Superior temporal gyrus (tissue), 1 donor: Measurements from ENCODE around the gene TRERF1.

Experiments used
- DNase-seq: peaks from one replicate; pipeline ENCODE4 v3.0.0-alpha.2; 2016; ENCODE audit errors: extremely low spot score

The TRERF1 gene

DNA sequence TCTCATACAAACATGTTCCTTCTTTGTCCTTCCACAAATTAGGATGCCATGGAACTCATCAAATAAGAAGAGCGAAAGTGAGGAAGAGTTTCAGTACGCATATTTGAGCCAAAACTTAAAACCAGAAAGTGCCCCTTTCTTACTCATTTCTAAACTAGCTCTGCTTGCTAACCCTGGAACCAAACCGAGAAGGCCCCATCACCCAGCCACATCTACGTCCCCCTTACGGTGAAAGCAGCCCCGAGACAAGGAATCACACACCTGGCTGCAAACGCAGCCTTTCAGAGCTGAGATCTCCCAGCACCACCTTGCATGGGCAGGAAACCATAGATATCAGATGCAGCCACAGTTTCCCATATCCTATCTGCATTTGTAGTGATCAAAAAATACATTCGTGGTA is 28.5 kb downstream of the TRERF1 start:
- no peak for DNase-seq

DNA sequence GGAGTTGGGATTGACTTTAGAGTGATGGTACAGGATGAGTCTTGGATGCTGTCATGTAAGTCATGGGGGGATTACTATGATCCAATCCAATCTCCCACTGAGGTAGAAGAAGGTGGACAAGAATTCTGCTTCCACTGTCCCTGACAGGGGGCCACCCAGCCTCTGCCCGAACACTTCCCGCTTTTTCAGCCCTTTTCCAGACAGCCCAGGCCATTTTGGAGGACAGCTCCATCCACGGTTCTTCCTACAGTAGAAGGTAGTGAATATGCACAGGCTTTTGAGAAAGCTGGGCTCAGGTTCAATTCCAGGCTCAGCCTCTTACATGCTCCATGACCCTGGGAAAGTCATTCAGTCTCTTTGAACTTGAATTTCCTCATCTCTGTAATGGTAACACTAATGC is 31.0 kb downstream of the TRERF1 start:
- no peak for DNase-seq

DNA sequence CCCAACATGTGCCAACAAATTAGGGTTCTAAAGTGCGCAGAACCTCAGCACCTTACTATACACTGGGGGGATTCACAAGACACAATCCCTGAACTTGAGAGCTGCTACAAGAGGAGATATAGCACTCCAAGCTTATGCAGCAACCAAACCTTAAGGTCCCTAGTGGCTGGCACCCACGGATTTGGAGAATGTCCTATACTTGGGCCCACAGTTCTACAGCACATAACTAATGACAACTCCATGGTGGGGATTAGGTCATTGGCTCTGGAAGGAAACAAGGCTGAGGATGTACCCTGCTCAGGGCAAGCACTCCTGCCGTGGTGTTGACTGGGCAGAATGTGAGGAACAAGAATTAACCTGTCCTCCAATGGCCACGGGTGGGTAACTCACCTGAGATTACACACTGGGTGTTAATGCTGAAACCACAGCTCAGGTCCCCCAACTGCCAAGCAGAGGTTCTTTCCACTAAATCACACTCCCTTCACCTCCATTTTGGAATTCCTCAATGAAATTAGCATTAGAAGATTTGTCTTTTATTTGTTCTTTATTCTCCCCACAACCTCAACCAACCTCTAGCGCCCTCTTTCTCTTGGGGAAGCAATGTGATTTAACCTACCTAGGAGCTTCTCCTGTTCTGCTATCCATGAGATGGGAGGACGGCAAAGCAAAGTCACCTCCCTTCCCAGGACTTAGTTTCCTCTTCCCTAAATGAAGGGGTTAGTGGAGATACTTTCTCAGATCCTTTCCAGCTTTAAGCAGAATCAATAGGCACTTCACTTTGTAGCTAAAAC is 32.0 kb downstream of the TRERF1 start:
- no peak for DNase-seq

DNA sequence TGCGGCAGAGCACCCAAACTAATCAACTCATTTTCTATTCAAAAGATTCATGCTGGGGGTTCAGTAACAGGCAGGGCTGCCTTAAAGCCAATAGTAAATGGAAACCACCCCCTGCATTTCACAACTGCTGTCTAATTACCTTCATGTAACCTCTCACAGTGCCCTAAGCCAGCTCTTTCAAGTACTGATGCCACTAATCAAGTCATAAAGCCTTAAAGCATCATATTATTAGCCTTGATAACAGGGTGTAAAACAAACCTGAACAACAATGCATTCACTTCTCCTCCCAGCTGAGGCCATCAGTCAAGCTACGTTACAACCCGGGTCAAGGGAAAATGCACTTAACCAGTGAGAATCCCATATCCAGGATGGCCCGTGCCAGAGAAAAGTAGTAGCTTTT is 33.0 kb downstream of the TRERF1 start:
- DNase-seq, result no peak

DNA sequence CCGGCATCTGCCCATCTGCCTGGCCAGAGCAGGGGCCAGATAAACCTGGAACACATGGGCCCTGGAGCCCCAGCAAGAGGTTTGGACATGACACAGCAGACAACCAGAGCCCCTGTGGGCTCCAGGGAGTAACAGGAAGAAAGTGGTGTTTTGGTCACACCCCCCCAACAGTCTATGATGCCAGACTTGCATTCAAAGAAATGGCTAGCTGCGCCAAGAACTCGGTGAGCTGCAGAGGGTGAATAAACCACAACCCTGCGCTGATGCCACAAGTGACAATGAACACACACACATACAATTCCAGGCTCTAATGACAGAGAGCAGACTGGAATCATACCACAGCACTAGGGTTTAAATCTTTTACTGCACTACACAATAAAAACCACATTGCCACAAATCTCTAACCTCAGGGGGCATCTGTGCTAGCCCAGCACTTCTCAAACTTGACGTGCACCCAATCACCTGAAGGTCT is 34.0 kb downstream of the TRERF1 start:
- DNase-seq, result no peak

DNA sequence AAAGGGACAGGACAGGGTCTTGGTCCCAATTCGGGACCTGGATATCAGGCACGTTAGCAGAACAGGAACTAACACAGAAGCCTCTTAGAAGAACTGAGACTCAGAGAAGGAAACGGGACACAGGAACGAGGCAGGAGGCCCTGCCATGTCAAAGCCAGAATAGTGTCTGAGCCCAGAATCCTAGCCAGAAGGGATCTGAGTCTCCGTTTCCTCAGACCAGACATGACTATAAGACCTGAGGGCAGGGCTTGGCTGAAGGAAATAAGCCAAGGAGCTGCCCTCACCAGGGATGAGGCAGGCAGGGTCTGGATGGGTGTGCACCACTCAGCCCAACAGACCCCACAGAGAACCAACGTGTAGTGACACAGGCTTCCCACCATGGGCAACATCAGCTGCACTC is 40.3 kb downstream of the TRERF1 start:
- DNase-seq, result no peak

DNA sequence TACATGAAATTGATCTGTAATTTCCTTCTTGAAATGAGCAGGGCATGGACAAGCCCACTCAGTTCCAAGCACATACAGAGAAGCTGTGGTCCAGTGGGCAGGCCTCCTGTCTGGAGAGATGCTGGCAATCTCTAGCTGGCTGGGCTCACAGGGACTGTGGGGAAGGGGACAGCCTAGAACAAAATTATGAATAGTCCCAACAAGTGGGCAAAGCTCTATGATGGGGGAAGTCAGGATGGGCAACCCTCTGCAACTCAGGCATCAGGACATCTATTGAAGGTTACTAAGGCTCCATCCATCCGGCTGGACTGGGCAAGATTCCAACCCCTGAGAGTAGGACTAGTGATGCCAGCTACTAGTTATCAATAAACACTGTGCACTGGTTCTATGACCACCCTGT is 40.9 kb downstream of the TRERF1 start:
- DNase-seq, result no peak

DNA sequence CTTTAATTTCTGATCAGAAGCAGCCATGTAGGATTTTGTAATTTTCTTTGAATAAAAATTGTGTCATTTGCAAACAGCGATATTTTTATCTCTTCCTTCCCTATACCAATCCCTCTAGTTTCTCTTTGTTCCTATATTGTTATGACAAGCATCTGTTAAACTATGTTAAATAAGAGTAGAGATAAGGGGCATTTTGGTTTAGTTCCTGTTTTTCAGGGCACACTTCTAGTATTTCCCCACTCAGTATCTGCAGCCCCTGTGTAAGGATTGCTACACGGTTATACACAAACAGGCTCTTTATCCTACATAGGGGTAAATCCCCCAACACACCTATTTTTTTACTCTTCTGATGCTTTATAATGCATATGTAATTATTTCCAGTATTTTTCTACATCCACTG is 42.1 kb downstream of the TRERF1 start:
- DNase-seq, result no peak

DNA sequence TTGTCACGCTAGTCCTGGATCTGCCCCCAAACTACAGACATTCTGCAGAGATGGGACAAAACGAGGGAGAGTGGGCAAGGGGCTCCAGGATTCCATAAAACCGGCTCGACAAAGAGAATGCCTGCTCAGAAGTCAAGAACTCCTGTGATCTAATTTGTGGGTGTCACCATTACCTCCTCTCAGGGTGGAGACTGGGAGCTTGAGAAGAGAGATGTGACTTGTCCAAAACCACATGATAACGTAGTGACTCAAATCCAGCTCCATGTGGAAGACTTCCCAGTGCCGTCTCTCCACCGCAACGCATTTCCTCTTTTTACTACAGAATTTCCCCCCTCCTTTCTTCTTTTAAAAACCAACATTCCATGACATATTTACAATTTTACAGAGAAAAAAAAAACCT is 44.3 kb downstream of the TRERF1 start:
- DNase-seq, result no peak

DNA sequence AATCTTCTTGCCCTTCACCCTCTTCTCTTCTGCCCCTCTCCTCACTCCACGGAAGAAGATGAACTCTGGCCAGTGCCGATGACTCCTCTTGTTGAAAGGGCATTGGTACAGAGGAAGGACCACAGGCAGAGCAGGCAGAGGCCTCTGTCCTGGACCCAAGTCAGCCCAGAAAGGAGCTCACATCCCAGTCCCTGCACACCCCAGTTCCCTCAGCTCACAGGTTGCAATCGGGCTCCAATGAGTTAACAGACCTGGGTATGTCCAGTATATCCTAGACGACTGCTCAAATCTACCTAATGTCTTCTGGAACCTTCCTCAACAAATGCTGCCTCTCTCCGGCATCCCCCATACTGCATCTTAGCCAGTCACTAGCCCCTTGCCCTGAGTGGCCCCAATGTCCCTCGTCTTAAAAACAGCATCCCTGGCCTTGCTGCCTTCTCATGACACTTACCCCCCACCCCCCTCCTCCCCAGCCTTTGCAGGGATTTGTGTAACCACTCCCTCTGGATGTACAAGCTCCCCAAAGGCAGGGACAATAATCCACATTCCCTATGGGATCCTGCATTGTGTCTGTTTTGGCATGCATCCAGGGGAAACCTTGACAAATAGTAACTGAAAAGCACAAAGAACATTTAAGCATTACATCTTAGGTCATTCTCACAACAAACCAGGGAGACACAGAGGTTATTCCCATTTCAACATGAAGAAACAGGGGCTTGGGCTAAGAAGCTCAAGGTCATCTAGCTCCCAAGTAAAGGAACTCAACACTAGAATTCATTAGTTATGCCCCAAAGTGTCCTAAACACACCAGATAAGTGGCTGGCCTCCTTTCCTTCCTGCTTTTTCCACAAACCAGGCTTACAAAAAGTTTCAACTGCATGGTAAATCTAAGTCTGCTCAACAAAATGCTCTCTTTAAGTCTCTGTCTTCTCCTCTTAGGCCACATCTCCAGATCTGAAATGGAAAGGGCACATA is 45.1 kb downstream of the TRERF1 start:
- DNase-seq, result no peak

DNA sequence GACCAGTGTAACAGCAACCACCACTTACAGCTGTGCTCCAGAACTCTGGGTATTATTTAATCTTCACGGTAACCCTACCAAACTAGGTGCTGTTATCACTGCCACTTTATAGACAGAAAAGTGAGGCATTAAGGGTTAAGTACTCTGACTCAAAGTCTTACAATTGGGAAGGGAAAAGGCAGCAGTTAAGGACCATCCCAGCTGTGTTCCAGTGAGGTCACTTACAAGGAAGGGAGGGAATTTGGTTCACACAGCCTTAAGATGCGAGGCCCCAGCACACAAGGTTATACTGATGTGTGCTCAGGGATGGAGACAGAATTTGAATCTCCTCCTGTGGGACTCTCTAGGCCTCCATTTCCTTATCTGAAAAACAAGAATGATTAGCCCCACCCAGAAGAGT is 46.7 kb downstream of the TRERF1 start:
- DNase-seq, result no peak

DNA sequence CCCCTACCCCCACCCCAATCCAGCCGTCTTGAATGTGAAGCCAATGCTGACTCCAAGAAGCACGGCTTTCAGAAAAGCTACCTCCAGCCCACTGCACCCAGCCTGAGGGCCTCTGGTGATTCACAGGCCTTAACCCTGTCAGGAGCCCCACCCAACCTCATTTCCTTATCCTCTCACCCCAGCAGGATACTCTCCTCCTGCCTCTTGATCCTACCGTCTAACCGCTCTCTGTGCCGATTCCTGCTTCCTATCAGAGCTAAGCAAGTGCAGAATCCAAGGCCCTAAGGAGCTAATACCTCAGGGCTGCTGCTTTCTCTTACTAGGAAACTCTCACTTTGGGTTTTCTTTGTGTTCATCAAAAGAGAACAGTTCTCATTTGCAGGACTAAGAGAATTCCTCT is 47.2 kb downstream of the TRERF1 start:
- no peak for DNase-seq

DNA sequence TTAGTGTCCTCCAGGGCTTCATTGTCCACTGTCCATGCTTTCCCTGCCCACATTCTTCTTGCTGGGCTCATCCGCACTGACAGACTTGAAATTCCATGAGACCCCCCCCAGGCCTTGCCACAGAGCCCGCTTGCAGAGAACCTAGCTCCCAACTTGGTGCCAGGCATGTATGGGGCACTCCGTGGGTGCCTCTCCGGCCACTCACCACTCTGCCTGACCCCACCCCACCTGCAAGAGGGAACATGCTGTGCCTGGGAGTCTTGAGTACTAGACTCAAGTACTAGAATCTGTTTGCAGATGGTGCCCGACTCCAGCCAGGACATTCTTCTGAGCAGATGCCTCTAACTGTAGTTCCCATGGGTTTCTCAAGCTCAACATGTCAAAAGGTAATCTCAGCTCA is 47.9 kb downstream of the TRERF1 start:
- DNase-seq, result no peak

DNA sequence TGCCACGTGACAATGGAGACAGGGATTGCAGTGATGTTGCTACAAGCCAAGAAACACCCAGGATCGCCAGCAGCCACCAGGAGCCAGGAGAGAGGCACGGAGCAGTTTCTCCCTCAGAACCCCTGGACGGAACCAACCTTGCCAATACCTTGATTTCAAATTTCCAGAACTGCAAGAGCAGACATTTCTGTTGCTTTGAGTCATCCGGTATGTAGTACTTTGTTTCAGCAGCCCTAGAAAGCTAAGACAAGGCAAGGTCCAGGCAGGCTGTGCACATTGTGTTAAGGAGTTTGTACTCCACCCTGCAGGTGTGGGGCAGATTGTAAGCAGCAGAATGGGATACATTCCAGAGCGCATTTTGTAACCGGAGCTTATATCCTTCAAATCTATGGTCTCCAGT is 48.3 kb downstream of the TRERF1 start:
- DNase-seq, result no peak

DNA sequence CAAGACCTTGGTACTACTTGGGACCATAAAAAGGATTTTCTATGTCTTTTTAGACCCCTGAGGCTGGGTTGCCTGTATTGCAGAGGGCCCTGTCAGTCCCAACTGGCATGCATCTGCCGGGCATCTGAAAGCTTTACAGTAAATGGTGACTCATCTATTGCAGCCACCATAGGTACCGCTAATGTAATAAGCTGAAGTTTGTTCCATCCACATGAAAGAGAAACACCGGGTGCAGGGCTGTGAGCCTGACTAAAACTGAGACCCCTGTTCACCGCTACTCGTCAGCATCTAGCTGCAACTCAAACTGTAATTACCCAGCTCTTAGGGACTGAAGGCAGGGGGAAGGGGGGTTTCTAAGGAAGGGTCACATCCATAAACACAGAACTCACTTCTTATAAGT is 49.5 kb downstream of the TRERF1 start:
- DNase-seq, result no peak

DNA sequence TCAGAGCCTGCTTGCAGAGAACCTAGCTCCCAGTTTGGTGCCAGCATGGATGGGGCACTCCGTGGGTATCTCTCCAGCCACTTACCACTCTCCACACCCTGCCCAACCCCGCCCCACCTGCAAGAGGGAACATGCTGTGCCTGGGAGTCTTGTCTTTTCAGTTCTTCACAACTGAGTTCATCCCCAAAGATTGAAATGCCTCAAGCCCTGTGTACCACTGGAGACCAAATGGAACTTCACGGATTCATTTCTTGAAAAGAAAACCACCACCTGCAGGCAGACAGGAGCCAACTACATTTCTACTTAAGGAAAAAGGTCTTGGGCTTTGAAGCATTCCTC is 50.1 kb downstream of the TRERF1 start:
- no peak for DNase-seq

DNA sequence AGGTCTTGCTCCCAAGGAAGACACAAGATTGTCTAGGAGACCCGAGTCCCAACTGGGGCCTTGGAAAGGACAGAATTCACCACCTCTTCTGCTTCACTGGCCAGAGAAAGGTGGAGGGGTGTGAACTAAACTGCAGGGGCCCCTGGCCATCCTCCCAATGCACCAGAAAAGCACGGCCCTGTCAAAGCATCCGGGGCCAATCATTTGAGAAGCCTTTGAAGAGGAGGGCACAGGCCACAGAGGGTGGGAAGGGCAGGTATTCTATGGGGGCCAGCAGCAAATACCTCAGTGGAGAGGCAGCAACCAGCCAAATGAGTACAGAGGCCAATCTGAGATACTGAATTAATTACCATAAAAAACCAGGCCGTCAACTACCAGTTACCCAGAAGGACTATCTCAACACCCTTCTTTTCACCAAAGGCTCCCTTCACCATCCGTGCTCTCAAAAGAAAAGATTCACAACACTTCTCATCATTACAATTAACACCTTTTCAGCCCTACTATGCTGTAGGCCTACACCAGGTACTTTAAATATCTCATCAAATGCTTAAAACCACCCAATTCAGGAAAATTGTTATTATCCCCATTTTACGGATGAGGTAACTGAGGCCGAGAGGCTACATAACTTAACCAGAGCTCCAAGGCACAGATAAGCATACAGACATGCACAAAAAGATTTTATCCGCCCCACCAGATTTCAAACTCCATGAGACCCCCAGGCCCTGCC is 50.7 kb downstream of the TRERF1 start:
- DNase-seq, result no peak

DNA sequence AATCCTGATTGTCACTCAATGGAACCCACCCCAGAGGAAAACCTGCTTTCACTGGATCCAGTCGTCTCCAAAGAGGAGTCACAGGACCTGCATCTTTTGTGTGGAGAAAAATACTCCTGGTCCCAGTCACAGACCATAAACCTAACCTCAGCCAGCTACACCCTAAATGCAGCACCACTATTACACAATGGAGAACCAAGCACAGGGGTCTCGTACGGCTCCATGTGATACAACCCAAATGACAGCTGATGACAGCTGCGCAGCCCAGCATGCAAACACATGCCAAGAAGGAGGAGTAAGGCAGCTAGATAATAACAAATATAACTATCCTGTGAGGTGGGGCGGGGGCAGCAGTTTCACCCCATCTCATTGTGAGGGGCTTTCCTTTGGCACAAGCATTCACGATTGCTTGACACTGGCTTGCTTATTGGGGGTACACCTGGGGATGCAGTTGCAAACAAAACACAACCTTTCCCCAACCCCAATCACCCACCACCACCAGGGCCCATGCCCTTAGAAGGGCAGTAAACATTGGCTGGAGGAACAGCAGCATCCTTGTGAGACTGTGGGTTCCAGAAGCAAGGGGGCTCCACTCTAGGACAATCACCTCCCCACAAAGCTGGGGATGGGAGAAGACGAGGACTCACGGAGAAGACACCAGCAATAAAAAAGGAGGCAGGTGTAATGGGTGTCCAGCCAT is 51.5 kb downstream of the TRERF1 start:
- DNase-seq, result no peak

DNA sequence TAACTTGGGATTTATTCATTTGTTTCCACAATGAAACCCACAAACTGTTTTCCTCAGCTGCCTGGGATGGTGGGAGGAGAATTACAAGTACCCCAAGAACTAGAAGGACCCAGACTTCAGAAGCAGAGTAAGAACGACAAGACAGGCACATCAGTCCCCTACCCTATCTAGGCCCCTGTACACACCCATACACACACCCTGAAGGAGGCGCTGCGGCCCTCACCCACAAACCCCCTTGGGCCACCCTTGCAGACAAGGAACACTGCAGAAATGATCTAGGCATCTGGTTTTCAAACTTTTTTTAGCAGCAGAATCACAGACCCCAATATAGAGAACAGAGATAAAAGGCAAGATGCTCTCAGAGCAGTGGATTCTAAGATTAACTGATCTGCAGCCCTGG is 55.0 kb downstream of the TRERF1 start:
- DNase-seq, result no peak

DNA sequence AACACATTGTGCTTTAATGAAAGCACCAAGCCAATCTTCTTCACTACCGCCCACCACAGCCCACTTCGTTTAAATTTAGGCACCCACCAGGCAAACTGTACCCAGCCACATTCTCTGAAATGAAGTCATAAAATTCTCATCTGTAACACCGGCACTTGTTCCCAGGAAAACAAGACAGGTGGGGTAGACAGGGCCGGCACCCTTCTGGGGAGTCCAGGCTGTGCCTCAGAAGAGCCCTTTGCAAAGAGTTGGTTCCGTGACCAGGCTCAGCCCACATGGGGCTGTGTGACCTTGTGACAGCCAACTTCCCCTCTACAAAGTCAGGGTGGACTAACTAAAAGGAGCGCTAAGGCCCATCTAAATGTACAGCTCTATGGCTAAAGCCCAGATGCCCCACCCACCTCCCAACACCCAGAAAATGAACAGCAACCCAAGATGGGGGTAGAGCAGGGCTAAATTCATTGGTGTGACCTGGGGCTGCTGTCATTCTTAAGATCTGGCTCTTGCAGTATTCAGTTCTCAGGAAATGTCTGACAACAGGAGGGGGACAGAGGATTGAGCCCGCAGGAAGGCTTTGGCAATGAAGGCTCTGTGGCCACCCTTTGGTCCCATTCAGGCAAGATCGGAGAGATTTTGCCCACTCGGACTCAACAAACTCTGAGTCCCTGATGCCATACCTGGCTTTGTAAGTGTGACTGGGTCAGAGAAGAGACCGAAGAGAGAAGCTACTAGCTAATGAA is 56.7 kb downstream of the TRERF1 start:
- no peak for DNase-seq

DNA sequence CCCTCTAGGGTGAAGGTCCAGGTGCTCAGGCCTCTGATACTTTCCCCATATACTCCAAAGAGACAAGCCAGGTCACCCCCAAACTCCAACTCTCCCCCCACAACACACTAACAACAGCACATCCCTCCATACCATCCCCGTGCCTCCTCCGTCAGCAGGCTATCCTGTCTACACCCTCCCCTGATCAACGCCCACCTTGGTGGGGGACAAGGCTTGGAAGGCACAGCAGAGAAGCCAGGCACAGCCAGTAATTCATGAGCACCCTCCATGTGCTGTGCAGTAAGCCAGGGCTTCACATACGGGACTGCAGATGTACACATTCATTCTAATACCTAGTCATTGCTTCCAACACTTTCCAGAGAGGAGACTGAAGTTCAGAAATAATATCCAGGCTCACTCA is 57.6 kb downstream of the TRERF1 start:
- DNase-seq, result no peak
